Loucy (cell line): ENCODE measurements around the gene MDM4.

Experiments used
- H2AFZ ChIP-seq: fragments of 200-600 bp; sonication (generic); 2 replicates; pipeline ENCODE4 v1.6.0; 2016; ENCODE audit warnings: antibody characterized with exemption, mild to moderate bottlenecking, low read length, moderate library complexity
- H3F3A ChIP-seq: fragments of 200-600 bp; 2 replicates; pipeline ENCODE4 v1.6.0; 2016; ENCODE audit warnings: antibody characterized with exemption, low read depth, mild to moderate bottlenecking
- H3K27me3 ChIP-seq: fragments of 200-600 bp; sonication (generic); 2 replicates; pipeline ENCODE4 v1.6.1; 2014; ENCODE audit warnings: low read length, mild to moderate bottlenecking; ENCODE audit not compliant: insufficient read depth, poor library complexity, severe bottlenecking
- H3K36me3 ChIP-seq: fragments of 200-600 bp; sonication (generic); 2 replicates; pipeline ENCODE4 v1.6.1; 2016; ENCODE audit warnings: low read length; ENCODE audit not compliant: insufficient read depth
- H3K4me1 ChIP-seq: fragments of 200-600 bp; sonication (generic); 2 replicates; pipeline ENCODE4 v1.5.1; 2014; ENCODE audit warnings: low read length, mild to moderate bottlenecking; ENCODE audit not compliant: insufficient read depth, poor library complexity, severe bottlenecking
- H3K4me2 ChIP-seq: fragments of 200-600 bp; sonication (generic); 2 replicates; pipeline ENCODE4 v1.6.0; 2014; ENCODE audit warnings: antibody characterized with exemption, low read length, low read depth, mild to moderate bottlenecking; ENCODE audit not compliant: poor library complexity, severe bottlenecking
- H3K4me3 ChIP-seq: fragments of 200-600 bp; sonication (generic); 2 replicates; pipeline ENCODE4 v1.5.1; 2014; ENCODE audit warnings: low read length, mild to moderate bottlenecking, mixed read lengths; ENCODE audit not compliant: poor library complexity, severe bottlenecking
- H3K79me2 ChIP-seq: fragments of 200-600 bp; sonication (generic); 2 replicates; pipeline ENCODE4 v1.6.1; 2014; ENCODE audit warnings: low read length; ENCODE audit not compliant: insufficient read depth
- H3K9ac ChIP-seq: fragments of 200-600 bp; sonication (generic); 2 replicates; pipeline ENCODE4 v1.6.0; 2014; ENCODE audit warnings: mild to moderate bottlenecking, low read depth, low read length, moderate library complexity; ENCODE audit not compliant: poor library complexity, severe bottlenecking
- H3K9me2 ChIP-seq: fragments of 200-600 bp; sonication (generic); replicated peaks from 2 replicates; pipeline ENCODE4 v1.6.1; 2016; ENCODE audit warnings: low read depth, low read length, mixed read lengths
- H3K9me3 ChIP-seq: fragments of 200-600 bp; sonication (generic); 2 replicates; pipeline ENCODE4 v1.6.1; 2014; ENCODE audit warnings: mild to moderate bottlenecking, antibody characterized with exemption, low read length, low read depth; ENCODE audit not compliant: insufficient read depth
- H4K20me1 ChIP-seq: fragments of 200-600 bp; sonication (generic); 2 replicates; pipeline ENCODE4 v1.6.0; 2014; ENCODE audit warnings: antibody characterized with exemption, low read length, mild to moderate bottlenecking; ENCODE audit not compliant: insufficient read depth, poor library complexity, severe bottlenecking
- CTCF ChIP-seq: fragments of 200-600 bp; sonication (generic); conservative IDR thresholded peaks from 2 replicates; pipeline ENCODE4 v1.5.1; 2014; ENCODE audit warnings: mild to moderate bottlenecking, antibody characterized with exemption, low read length
- EZH2phosphoT487 ChIP-seq: fragments of 200-600 bp; IDR thresholded peaks from 2 replicates; pipeline ENCODE4 v1.6.1; 2018; ENCODE audit warnings: antibody characterized with exemption, mild to moderate bottlenecking, moderate library complexity, borderline replicate concordance

MDM4 gene

GRCh38 chr1:204529371-204529895, 13.2 kb downstream of the MDM4 start:
- Histone ChIP-seq H3K9me3 (no peaks in the 10 kb centered on the region), H3K79me2 (peaks cover 36% of the 10 kb centered on the region), H3K9ac (no peak overlapping the region), H3K4me1 (peaks cover 6% of the 10 kb centered on the region), H4K20me1 (peaks cover 10% of the 10 kb centered on the region), H3F3A (no peaks in the 10 kb centered on the region), H3K4me3 (no peak overlapping the region), H3K36me3 (peaks cover 92% of the 10 kb centered on the region), H3K27me3 (no peaks in the 10 kb centered on the region), H3K4me2 (no peak overlapping the region), H3K9me2 (no peaks in the 10 kb centered on the region), H2AFZ (no peak overlapping the region)
- TF ChIP-seq EZH2phosphoT487 = no peak
- peak; percentile 37 for TF ChIP-seq CTCF

- peaks cover 26% of the 10 kb centered on the region for H3K79me2 ChIP-seq
- no peaks in the 10 kb centered on the region for H3K27me3 ChIP-seq
- no peaks in the 10 kb centered on the region for H3K9me3 ChIP-seq
- H3K9ac ChIP-seq = no peak overlapping the region
- no peak for TF ChIP-seq EZH2phosphoT487
- no peak for TF ChIP-seq CTCF
- no peak overlapping the region for H3K4me3 ChIP-seq
- H4K20me1 ChIP-seq = no peaks in the 10 kb centered on the region
- peaks cover 96% of the 10 kb centered on the region for H3K36me3 ChIP-seq
- no peaks in the 10 kb centered on the region for H3F3A ChIP-seq
- H3K9me2 ChIP-seq = no peaks in the 10 kb centered on the region
- H3K4me2 ChIP-seq = no peak overlapping the region
- H2AFZ ChIP-seq = no peak overlapping the region
- H3K4me1 ChIP-seq = no peaks in the 10 kb centered on the region
These were observed 14.7 kb downstream of the MDM4 start for GRCh38 chr1:204530932-204531331.

DNA sequence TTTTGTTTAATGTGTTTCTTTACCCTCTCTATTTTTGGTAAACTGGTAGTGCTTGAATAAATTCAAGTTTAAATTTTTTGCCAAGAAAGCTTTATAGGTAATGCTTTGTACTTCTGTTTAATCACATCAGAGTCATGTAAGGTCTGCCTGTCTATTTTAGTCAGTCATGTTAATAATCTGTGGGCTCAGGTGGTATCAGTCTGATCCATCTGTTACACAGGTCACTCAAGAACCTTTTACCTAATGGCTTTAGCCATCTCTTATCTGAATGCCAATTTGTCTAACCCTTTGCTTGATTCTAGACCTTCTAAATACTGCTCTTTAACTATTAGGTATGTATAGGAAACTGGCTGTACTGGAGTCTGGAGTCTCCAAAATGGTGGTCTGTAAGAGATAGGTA, 16.6 kb downstream of the MDM4 start:
- no peaks in the 10 kb centered on the region for H3K9me3 ChIP-seq
- peaks cover 97% of the 10 kb centered on the region for H3K36me3 ChIP-seq
- H3K9me2 ChIP-seq = no peaks in the 10 kb centered on the region
- peaks cover 27% of the 10 kb centered on the region; the same call in 1 of the 2 replicates for H3K79me2 ChIP-seq
- H4K20me1 ChIP-seq = no peaks in the 10 kb centered on the region
- no peak overlapping the region for H3K4me2 ChIP-seq
- no peak overlapping the region for H3K4me3 ChIP-seq
- TF ChIP-seq EZH2phosphoT487 = no peak
- TF ChIP-seq CTCF = no peak
- H3F3A ChIP-seq = no peaks in the 10 kb centered on the region
- no peaks in the 10 kb centered on the region for H3K27me3 ChIP-seq
- H3K9ac ChIP-seq = no peak overlapping the region
- H3K4me1 ChIP-seq = no peaks in the 10 kb centered on the region
- H2AFZ ChIP-seq = no peak overlapping the region
